HG03565 (cell line): Measurements from ENCODE around the gene NTM.
"Not testable (repeated sequence)": the region's sequence is repeated elsewhere in the genome, so short reads cannot be mapped to it uniquely, and the experiment has no call there.

Experiments used
- ATAC-seq: cut with Tn5 transposase; IDR thresholded peaks from one replicate; pipeline ENCODE4 v1.9.1; 2021; ENCODE audit warnings: mild to moderate bottlenecking, moderate library complexity; ENCODE audit not compliant: unreplicated experiment

Gene NTM

GRCh38 chr11:131488238-131488637 is 117.8 kb downstream of the NTM start:
- ATAC-seq: no peak

- no peak for ATAC-seq
Observed at GRCh38 chr11:131491503-131491902, 121.1 kb downstream of the NTM start.

GRCh38 chr11:131495423-131495822 is 125.0 kb downstream of the NTM start:
- ATAC-seq: no peak

GRCh38 chr11:131497686-131498085 is 127.3 kb downstream of the NTM start:
- not testable (repeated sequence) for ATAC-seq

- ATAC-seq: no peak
Observed at GRCh38 chr11:131498631-131499160, 128.3 kb downstream of the NTM start.

- ATAC-seq: no peak
Observed at GRCh38 chr11:131499199-131499598, 128.8 kb downstream of the NTM start.

GRCh38 chr11:131503017-131503416 is 132.6 kb downstream of the NTM start:
- no peak for ATAC-seq

GRCh38 chr11:131504199-131504949 is 134.0 kb downstream of the NTM start:
- ATAC-seq: no peak

- no peak for ATAC-seq
Observed at GRCh38 chr11:131506348-131506747, 135.9 kb downstream of the NTM start.

GRCh38 chr11:131510662-131511061 is 140.2 kb downstream of the NTM start:
- no peak for ATAC-seq

GRCh38 chr11:131511794-131512193 is 141.4 kb downstream of the NTM start:
- no peak for ATAC-seq

- no peak for ATAC-seq
Observed at GRCh38 chr11:131512228-131512627, 141.8 kb downstream of the NTM start.

- ATAC-seq: no peak
Observed at GRCh38 chr11:131514062-131514461, 143.6 kb downstream of the NTM start.

GRCh38 chr11:131518305-131518838 is 148.0 kb downstream of the NTM start:
- ATAC-seq: no peak

- no peak for ATAC-seq
Observed at GRCh38 chr11:131522851-131523250, 152.4 kb downstream of the NTM start.

- no peak for ATAC-seq
Observed at GRCh38 chr11:131530407-131530806, 160.0 kb downstream of the NTM start.

- ATAC-seq: no peak
Observed at GRCh38 chr11:131533149-131533548, 162.7 kb downstream of the NTM start.

GRCh38 chr11:131533998-131534397 is 163.6 kb downstream of the NTM start:
- ATAC-seq: no peak

- ATAC-seq: no peak
Observed at GRCh38 chr11:131534611-131535010, 164.2 kb downstream of the NTM start.

- ATAC-seq: no peak
Observed at GRCh38 chr11:131536159-131536558, 165.7 kb downstream of the NTM start.

- ATAC-seq: no peak
Observed at GRCh38 chr11:131537196-131537595, 166.8 kb downstream of the NTM start.

- no peak for ATAC-seq
Observed at GRCh38 chr11:131537748-131538147, 167.3 kb downstream of the NTM start.
